HCT116 (cell line): Measurements from ENCODE around the gene PPP2R5C. TPM values are rescaled to one million over a fixed set of nuclear protein-coding genes. Genes with fewer than 3 reads are reported as not detected.

Experiments used
- ATAC-seq: fragments of 200-7000 bp; cut with Tn5 transposase; 2 replicates; pipeline ENCODE4 v1.9.1; 2020; ENCODE audit warnings: mild to moderate bottlenecking, moderate library complexity
- BruUV-seq: library from RNA; stranded (reverse); fragments of 400-500 nt; replicated peaks from 2 replicates; lab custom pipeline; 2021; lab: Mats Ljungman, UMichigan
- CTCF ChIA-PET: fragments of 300-600 bp; sonication (Branson Sonifier 250); formaldehyde crosslinking; loops from one replicate; lab custom pipeline; 2021; ENCODE audit warnings: antibody characterized with exemption; lab: Charles Lee
- POLR2A ChIA-PET: fragments of 300-600, 350-600 bp; sonication (Branson Sonifier 250); formaldehyde crosslinking; loops from one replicate; lab custom pipeline; 2021; ENCODE audit warnings: antibody characterized with exemption; lab: Charles Lee
- RAD21 ChIA-PET, 2 experiments: fragments of 300-600 bp; sonication (Branson Sonifier 250); formaldehyde crosslinking; loops; one replicate each; lab custom pipeline; 2023; ENCODE audit warnings: low total read pairs in 2 of 2; ENCODE audit not compliant: uncharacterized antibody in 2 of 2, unreplicated experiment in 2 of 2, low non-redundant PET in 1 of 2; lab: Charles Lee
- DNase-seq: peaks from one replicate; pipeline ENCODE4 v3.0.0-alpha.2; 2010; ENCODE audit warnings: low read depth, low spot score
- H2AFZ ChIP-seq: fragments of 200-600 bp; shearing (Covaris generic), sonication (generic); 2 replicates; pipeline ENCODE4 v1.6.1; 2017; ENCODE audit warnings: low read depth, mixed run types, mixed read lengths, antibody characterized with exemption, low read length; ENCODE audit not compliant: poor library complexity, severe bottlenecking
- H3K27ac ChIP-seq: 2 replicates; pipeline ENCODE4 v1.5.1; 2012; ENCODE audit warnings: low read depth, low read length
- H3K27me3 ChIP-seq: fragments of 200-600 bp; sonication (generic); 2 replicates; pipeline ENCODE4 v1.6.1; 2016; ENCODE audit warnings: mixed run types, low read length, mixed read lengths; ENCODE audit not compliant: insufficient read depth
- H3K36me3 ChIP-seq, 2 experiments: fragments of 200-500 bp in 1 of 2; fragments of 200-600 bp in 1 of 2; sonication (Bioruptor generic) in 1 of 2; sonication (generic) in 1 of 2; 2 replicates each; pipeline versions ENCODE4 v1.5.1 to v1.6.1; 2014 to 2016; ENCODE audit warnings: low read length in 2 of 2, inconsistent platforms in 1 of 2, mixed read lengths in 1 of 2, mixed run types in 1 of 2; ENCODE audit not compliant: insufficient read depth in 2 of 2, control insufficient read depth in 1 of 2
- H3K4me1 ChIP-seq, 2 experiments: fragments of 200-600 bp in 1 of 2; sonication (generic) in 1 of 2; 2 replicates each; pipeline versions ENCODE4 v1.5.1 to v1.6.1; 2012 to 2017; ENCODE audit warnings: low read length in 2 of 2, inconsistent platforms in 1 of 2, mild to moderate bottlenecking in 1 of 2, mixed read lengths in 1 of 2, mixed run types in 1 of 2, moderate library complexity in 1 of 2; ENCODE audit not compliant: insufficient read depth in 2 of 2, control insufficient read depth in 1 of 2
- H3K4me2 ChIP-seq: fragments of 200-600 bp; sonication (generic); 2 replicates; pipeline ENCODE4 v1.6.1; 2017; ENCODE audit warnings: mixed run types, low read length, mixed read lengths
- H3K4me3 ChIP-seq, 2 experiments: fragments of 200-600 bp in 1 of 2; sonication (generic) in 1 of 2; replicated peaks in 1 of 2; 2 replicates each; pipeline ENCODE4 v1.5.1; 2011 to 2016; ENCODE audit warnings: low read length in 2 of 2, control low read depth in 1 of 2, low read depth in 1 of 2, mild to moderate bottlenecking in 1 of 2, mixed read lengths in 1 of 2, mixed run types in 1 of 2
- H3K79me2 ChIP-seq: fragments of 200-600 bp; sonication (generic); 2 replicates; pipeline ENCODE4 v1.6.1; 2017; ENCODE audit warnings: mild to moderate bottlenecking, mixed run types, low read length, moderate library complexity, mixed read lengths; ENCODE audit not compliant: insufficient read depth
- H3K9ac ChIP-seq: fragments of 200-600 bp; sonication (generic); 2 replicates; pipeline ENCODE4 v1.6.1; 2016; ENCODE audit warnings: low read length, mixed read lengths
- H3K9me2 ChIP-seq: fragments of 200-600 bp; sonication (generic), shearing (Covaris generic); 2 replicates; pipeline ENCODE4 v1.6.1; 2017; ENCODE audit warnings: mixed run types, mild to moderate bottlenecking, moderate library complexity; ENCODE audit not compliant: insufficient read depth
- H3K9me3 ChIP-seq, 2 experiments: fragments of 200-500 bp in 1 of 2; fragments of 200-600 bp in 1 of 2; sonication (Bioruptor generic) in 1 of 2; sonication (generic) in 1 of 2; 2 replicates each; pipeline ENCODE4 v1.6.1; 2014 to 2017; ENCODE audit warnings: low read length in 2 of 2, mixed read lengths in 2 of 2, inconsistent platforms in 1 of 2, low read depth in 1 of 2, mild to moderate bottlenecking in 1 of 2, mixed run types in 1 of 2, moderate library complexity in 1 of 2; ENCODE audit not compliant: control insufficient read depth in 1 of 2, insufficient read depth in 1 of 2
- H4K20me1 ChIP-seq: fragments of 200-600 bp; sonication (generic), shearing (Covaris generic); 2 replicates; pipeline ENCODE4 v1.6.1; 2017; ENCODE audit warnings: mixed run types, mild to moderate bottlenecking, moderate library complexity; ENCODE audit not compliant: insufficient read depth
- EGR1 ChIP-seq: IDR thresholded peaks from 2 replicates; pipeline ENCODE4 v1.6.1; 2012; ENCODE audit warnings: low read depth
- POLR2A ChIP-seq: IDR thresholded peaks from 2 replicates; pipeline ENCODE4 v1.7.0; 2011; ENCODE audit warnings: borderline replicate concordance; ENCODE audit not compliant: insufficient read depth, insufficient read length; ENCODE audit errors: extremely low read depth
- POLR2AphosphoS5 ChIP-seq: IDR thresholded peaks from 2 replicates; pipeline ENCODE4 v1.6.1; 2011; ENCODE audit warnings: mild to moderate bottlenecking, low read depth, low read length, moderate library complexity
- RAD21 ChIP-seq: IDR thresholded peaks from 2 replicates; pipeline ENCODE4 v1.6.1; 2012; ENCODE audit warnings: low read depth, mild to moderate bottlenecking
- SIN3A ChIP-seq: IDR thresholded peaks from 2 replicates; pipeline ENCODE4 v1.6.1; 2012; ENCODE audit warnings: low read depth
- SP1 ChIP-seq: IDR thresholded peaks from 2 replicates; pipeline ENCODE4 v1.6.1; 2012; ENCODE audit warnings: low read depth
- TCF7L2 ChIP-seq: IDR thresholded peaks from 2 replicates; pipeline ENCODE4 v1.7.0; 2011; ENCODE audit warnings: borderline replicate concordance, inconsistent platforms; ENCODE audit not compliant: insufficient read depth, insufficient read length; ENCODE audit errors: extremely low read depth
- intact Hi-C: fragments of 100-400 bp; cut with micrococcal nuclease; formaldehyde crosslinking; loops from 2 replicates; pipeline ENCODE4 v1.10.0; 2022
- total RNA-seq: library from RNA; stranded (reverse); gene quantifications from one replicate; pipeline ENCODE4 v1.2.1, GENCODE V29; 2021; ENCODE audit not compliant: unreplicated experiment
- TF ChIP-seq, protein P1 (sequence below): IDR thresholded peaks from 2 replicates; pipeline ENCODE4 v1.6.1; 2011; ENCODE audit warnings: mild to moderate bottlenecking, low read length, moderate library complexity; ENCODE audit not compliant: insufficient replicate concordance; ENCODE audit errors: extremely low read depth
- TF ChIP-seq, protein P2 (sequence below), 3 experiments: fragments of 200-600 bp in 1 of 3; sonication (generic) in 1 of 3; IDR thresholded peaks in 2 of 3; conservative IDR thresholded peaks in 1 of 3; 2 replicates each; pipeline ENCODE4 v1.5.1; 2012 to 2017; ENCODE audit warnings: low read depth in 2 of 3, low read length in 2 of 3, antibody characterized with exemption in 1 of 3, borderline replicate concordance in 1 of 3, control low read depth in 1 of 3, mild to moderate bottlenecking in 1 of 3, mixed read lengths in 1 of 3, mixed run types in 1 of 3, moderate library complexity in 1 of 3; ENCODE audit not compliant: insufficient read depth in 1 of 3

PPP2R5C gene
- total RNA-seq, 1 experiment from 2014 or later: 117 TPM

GRCh38 chr14:101927859-101928258, 166.3 kb downstream of the PPP2R5C start:
- Histone ChIP-seq H3K4me2 (no peak overlapping the region), H3K4me1 (no peaks in the 10 kb centered on the region), H3K27me3 (no peaks in the 10 kb centered on the region), H3K36me3 (no peaks in the 10 kb centered on the region; a peak in 1 of 4 replicates), H3K4me3 (no peak overlapping the region), H2AFZ (no peak overlapping the region), H3K79me2 (no peaks in the 10 kb centered on the region), H4K20me1 (no peaks in the 10 kb centered on the region), H3K27ac (no peak overlapping the region), H3K9me2 (no peaks in the 10 kb centered on the region), H3K9ac (no peak overlapping the region), H3K9me3 (no peaks in the 10 kb centered on the region)
- ChIA-PET CTCF (no interaction called here), RAD21 (no interaction called here), POLR2A (no interaction called here)
- TF ChIP-seq, protein P1, sequence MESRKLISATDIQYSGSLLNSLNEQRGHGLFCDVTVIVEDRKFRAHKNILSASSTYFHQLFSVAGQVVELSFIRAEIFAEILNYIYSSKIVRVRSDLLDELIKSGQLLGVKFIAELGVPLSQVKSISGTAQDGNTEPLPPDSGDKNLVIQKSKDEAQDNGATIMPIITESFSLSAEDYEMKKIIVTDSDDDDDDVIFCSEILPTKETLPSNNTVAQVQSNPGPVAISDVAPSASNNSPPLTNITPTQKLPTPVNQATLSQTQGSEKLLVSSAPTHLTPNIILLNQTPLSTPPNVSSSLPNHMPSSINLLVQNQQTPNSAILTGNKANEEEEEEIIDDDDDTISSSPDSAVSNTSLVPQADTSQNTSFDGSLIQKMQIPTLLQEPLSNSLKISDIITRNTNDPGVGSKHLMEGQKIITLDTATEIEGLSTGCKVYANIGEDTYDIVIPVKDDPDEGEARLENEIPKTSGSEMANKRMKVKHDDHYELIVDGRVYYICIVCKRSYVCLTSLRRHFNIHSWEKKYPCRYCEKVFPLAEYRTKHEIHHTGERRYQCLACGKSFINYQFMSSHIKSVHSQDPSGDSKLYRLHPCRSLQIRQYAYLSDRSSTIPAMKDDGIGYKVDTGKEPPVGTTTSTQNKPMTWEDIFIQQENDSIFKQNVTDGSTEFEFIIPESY: no peak
- TF ChIP-seq TCF7L2: no peak
- no peak for TF ChIP-seq EGR1
- no peak for TF ChIP-seq SP1
- TF ChIP-seq, protein P2, sequence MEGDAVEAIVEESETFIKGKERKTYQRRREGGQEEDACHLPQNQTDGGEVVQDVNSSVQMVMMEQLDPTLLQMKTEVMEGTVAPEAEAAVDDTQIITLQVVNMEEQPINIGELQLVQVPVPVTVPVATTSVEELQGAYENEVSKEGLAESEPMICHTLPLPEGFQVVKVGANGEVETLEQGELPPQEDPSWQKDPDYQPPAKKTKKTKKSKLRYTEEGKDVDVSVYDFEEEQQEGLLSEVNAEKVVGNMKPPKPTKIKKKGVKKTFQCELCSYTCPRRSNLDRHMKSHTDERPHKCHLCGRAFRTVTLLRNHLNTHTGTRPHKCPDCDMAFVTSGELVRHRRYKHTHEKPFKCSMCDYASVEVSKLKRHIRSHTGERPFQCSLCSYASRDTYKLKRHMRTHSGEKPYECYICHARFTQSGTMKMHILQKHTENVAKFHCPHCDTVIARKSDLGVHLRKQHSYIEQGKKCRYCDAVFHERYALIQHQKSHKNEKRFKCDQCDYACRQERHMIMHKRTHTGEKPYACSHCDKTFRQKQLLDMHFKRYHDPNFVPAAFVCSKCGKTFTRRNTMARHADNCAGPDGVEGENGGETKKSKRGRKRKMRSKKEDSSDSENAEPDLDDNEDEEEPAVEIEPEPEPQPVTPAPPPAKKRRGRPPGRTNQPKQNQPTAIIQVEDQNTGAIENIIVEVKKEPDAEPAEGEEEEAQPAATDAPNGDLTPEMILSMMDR (IDR thresholded peaks at IDR 0.05 in 2 of 3, conservative IDR thresholded peaks at IDR 0.05 in 1 of 3; ENCODE audit: borderline replicate concordance in 1 of 3, insufficient read depth in 1 of 3, low read depth in 2 of 3, low read length in 2 of 3): no peak
- no peak for TF ChIP-seq POLR2A
- TF ChIP-seq RAD21: no peak
- no peak for TF ChIP-seq SIN3A
- TF ChIP-seq POLR2AphosphoS5: no peak
- no TSS peak for BruUV-seq
- no peak for ATAC-seq
- intact Hi-C loops: no loop called here
- DNase-seq: no peak
